Thyroid gland (tissue), 4 donors: Measurements from ENCODE around the gene TAS1R3. TPM values are rescaled to one million over a fixed set of nuclear protein-coding genes. Genes with fewer than 3 reads are reported as not detected.

Experiments
- DNase-seq, 2 donors: peaks; one replicate each; pipeline ENCODE4 v3.0.0-alpha.2; 2019
- H3K27ac ChIP-seq, 3 donors: fragments of 200-600 bp; sonication (generic); 1 replicate in 2 of 3; 2 replicates in 1 of 3; pipeline ENCODE4 v1.5.1; 2016 to 2019; ENCODE audit warnings: mild to moderate bottlenecking in 1 of 3, moderate library complexity in 1 of 3
- H3K27me3 ChIP-seq: fragments of 200-600 bp; sonication (generic); one replicate; pipeline ENCODE4 v1.5.1; 2019
- H3K36me3 ChIP-seq, 2 donors: fragments of 200-600 bp; sonication (generic); one replicate each; pipeline ENCODE4 v1.5.1; 2016 to 2019
- H3K4me1 ChIP-seq, 2 donors: fragments of 200-600 bp; sonication (generic); one replicate each; pipeline ENCODE4 v1.5.1; 2017 to 2019
- H3K4me3 ChIP-seq, 3 donors: fragments of 200-600 bp; sonication (generic); replicated peaks in 1 of 3; 1 replicate in 2 of 3; 2 replicates in 1 of 3; pipeline ENCODE4 v1.5.1; 2016; ENCODE audit warnings: mild to moderate bottlenecking in 1 of 3
- H3K9me3 ChIP-seq: fragments of 200-600 bp; sonication (generic); one replicate; pipeline ENCODE4 v1.5.1; 2017
- POLR2A ChIP-seq, 2 donors: fragments of 450-650 bp; IDR thresholded peaks; one replicate each; pipeline ENCODE4 v1.6.1; 2017; ENCODE audit warnings: antibody characterized with exemption in 2 of 2, mild to moderate bottlenecking in 2 of 2, moderate library complexity in 1 of 2
- WGBS, 2 donors: methylation state at CpG; one replicate each; pipeline ENCODE4 v1.1.5; 2017; 5-methylcytosine and 5-hydroxymethylcytosine counted together
- intact Hi-C: fragments of 100-400 bp; cut with DNase I; formaldehyde crosslinking; loops from one replicate; pipeline ENCODE4 v1.15.1; 2023
- total RNA-seq, 4 donors: library from RNA; depleted of rRNA; stranded (reverse); fragments of >200 nt; gene quantifications; one replicate each; pipeline ENCODE4 v1.2.3, GENCODE V29; 2016
- TF ChIP-seq, protein P1 (sequence below), 6 experiments: fragments of 200-600 bp in 3 of 6; fragments of 450-650 bp in 3 of 6; sonication (generic) in 3 of 6; IDR thresholded peaks; one replicate each; pipeline ENCODE4 v1.5.1; 2016 to 2019; ENCODE audit warnings: antibody characterized with exemption in 6 of 6, mild to moderate bottlenecking in 2 of 6, inconsistent platforms in 1 of 6, moderate library complexity in 1 of 6

TAS1R3 gene
- total RNA-seq, 4 donors from 2014 or later = 0.11 to 1.4 (median 0.68) TPM

DNA sequence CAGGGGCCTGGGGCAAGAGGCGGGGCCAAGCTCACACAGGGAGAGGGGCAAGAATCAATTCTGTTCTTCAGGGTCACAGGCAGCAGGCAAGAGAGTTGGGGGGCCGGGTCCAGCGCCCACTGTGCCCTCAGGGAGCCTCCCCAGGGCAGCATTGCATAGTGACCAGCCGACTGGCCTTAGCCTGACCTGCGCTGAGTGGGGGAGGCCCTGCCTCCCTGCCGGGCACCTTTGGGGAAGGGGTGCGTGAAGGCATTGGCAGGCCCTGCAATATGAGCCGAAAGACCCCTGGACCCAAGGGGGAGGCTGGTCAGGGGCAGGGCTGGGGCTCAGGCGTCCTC, 38.7 kb upstream of the TAS1R3 start:
- 89 to 96% methylated on average over 8 to 9 of the region's 9 CpGs for WGBS, 2 donors
- Histone ChIP-seq H3K9me3 (no peaks in the 10 kb centered on the region), H3K4me1 (peaks cover 6 to 9% of the 10 kb centered on the region in 2 donors), H3K27ac (no peak overlapping the region), H3K4me3 (no peak overlapping the region), H3K27me3 (no peaks in the 10 kb centered on the region), H3K36me3 (no peaks in the 10 kb centered on the region)
- no peak for DNase-seq
- intact Hi-C loops = loop anchor here (10.0 kb wide), 1 partner anchor 318 kb away; no protein-coding TSS in a partner anchor
- TF ChIP-seq, protein P1, sequence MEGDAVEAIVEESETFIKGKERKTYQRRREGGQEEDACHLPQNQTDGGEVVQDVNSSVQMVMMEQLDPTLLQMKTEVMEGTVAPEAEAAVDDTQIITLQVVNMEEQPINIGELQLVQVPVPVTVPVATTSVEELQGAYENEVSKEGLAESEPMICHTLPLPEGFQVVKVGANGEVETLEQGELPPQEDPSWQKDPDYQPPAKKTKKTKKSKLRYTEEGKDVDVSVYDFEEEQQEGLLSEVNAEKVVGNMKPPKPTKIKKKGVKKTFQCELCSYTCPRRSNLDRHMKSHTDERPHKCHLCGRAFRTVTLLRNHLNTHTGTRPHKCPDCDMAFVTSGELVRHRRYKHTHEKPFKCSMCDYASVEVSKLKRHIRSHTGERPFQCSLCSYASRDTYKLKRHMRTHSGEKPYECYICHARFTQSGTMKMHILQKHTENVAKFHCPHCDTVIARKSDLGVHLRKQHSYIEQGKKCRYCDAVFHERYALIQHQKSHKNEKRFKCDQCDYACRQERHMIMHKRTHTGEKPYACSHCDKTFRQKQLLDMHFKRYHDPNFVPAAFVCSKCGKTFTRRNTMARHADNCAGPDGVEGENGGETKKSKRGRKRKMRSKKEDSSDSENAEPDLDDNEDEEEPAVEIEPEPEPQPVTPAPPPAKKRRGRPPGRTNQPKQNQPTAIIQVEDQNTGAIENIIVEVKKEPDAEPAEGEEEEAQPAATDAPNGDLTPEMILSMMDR (IDR thresholded peaks at IDR 0.05) = no peak
- no peak for TF ChIP-seq POLR2A (IDR thresholded peaks at IDR 0.05)

- Histone ChIP-seq H3K27ac (no peak overlapping the region), H3K9me3 (no peaks in the 10 kb centered on the region), H3K4me3 (no peak overlapping the region), H3K36me3 (peaks cover 0 to 3% of the 10 kb centered on the region in 2 donors), H3K4me1 (peaks cover 6 to 9% of the 10 kb centered on the region in 2 donors), H3K27me3 (no peaks in the 10 kb centered on the region)
- intact Hi-C loops = loop anchor here (10.0 kb wide), 1 partner anchor 318 kb away; no protein-coding TSS in a partner anchor
- no peak for DNase-seq
- 92 to 95% methylated on average over 13 to 17 of the region's 18 CpGs for WGBS, 2 donors
- TF ChIP-seq, protein P1 (IDR thresholded peaks at IDR 0.05) = no peak
These were observed 38.2 kb upstream of the TAS1R3 start for GRCh38 chr1:1292851-1293250.

DNA sequence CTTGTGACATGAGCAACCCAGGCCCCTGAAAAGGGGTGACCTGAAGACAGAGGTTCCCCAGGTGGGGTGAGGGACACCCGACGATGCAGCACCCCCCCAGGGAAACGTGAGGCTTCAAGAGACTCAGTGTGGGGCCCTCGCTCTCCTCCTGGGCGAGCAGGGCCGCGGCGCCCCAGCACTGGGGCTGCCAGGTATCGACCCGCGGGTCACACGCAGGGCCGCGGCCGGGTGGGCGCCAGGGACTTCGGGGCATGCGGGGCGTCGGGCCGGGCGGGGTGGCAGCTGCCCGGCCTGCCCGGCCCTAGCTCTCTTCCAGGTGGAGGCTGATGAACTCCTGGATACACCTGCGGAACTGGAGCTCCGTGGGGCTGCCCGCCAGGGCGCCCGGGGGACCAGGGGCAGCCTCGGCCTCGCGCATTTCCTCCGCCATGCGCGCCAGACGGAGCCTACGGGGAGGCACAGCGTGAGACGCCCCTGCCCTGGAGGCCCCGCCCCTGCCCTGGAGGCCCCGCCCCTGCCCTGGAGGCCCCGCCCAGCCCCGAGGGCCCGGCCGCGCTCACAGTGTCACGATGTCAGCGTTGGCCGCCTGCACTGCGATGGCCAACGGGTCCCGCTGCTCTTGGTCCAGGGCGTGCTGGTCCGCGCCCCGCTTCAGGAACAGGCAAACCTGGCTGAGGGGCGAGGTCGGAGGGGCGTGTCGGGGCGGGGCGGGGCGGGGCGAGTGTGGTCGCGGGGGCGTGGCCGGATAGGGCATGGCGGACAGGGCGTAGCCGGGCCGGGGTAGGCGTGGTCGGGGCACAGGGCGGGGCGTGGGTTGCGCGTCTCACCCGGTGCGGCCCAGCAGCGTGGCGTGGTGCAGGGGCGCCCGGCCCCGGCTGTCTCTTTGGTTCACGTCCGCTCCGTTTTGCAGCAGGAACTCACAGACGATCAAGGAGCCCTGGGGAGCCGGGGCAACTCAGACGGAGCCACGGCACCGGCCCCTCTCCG, 37.5 kb upstream of the TAS1R3 start:
- DNase-seq = no peak
- Histone ChIP-seq H3K27me3 (no peaks in the 10 kb centered on the region), H3K4me3 (no peak overlapping the region), H3K9me3 (no peaks in the 10 kb centered on the region), H3K4me1 (peaks cover 6 to 9% of the 10 kb centered on the region in 2 donors), H3K27ac (no peak overlapping the region), H3K36me3 (peaks cover 0 to 4% of the 10 kb centered on the region in 2 donors)
- TF ChIP-seq, protein P1 (IDR thresholded peaks at IDR 0.05) = no peak
- TF ChIP-seq POLR2A (IDR thresholded peaks at IDR 0.05) = no peak
- 88 to 91% methylated on average over 15 to 41 of the region's 94 CpGs for WGBS, 2 donors
- intact Hi-C loops = loop anchor here (10.0 kb wide), 1 partner anchor 319 kb away; no protein-coding TSS in a partner anchor

DNA sequence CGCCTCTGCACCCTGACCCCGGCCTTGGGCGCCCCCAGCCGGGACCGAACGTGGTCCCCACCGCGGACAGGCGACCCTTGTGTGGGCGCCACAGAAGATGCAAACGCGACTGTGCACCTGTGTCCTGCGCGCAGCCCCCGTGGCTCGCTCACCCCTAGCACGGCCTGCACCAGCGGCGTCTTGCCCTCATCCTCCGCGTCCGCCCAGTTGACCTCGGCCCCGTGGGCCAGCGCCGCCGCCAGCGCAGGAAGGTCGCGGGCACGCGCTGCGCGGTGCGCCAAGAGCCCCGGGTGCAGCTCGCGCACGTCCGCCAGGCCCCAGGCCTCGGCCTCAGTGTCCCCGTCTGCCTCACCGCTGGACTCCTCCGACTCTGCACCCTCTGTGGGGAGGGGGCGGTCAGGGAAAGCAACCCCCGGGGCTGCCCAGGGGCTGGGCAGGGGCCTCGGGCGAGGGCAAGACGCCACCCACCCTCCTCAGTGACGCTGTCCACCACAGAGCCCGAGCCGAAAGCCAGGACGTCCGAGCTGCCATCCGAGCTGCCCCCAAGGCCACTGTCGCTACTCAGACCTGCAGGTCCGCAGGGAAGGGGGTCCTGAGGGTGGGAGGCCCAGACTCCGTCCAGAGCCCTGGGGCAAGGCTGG, 36.7 kb upstream of the TAS1R3 start:
- WGBS, 2 donors = 91 to 95% methylated on average over 4 to 38 of the region's 58 CpGs
- DNase-seq = no peak
- Histone ChIP-seq H3K4me3 (no peak overlapping the region), H3K9me3 (no peaks in the 10 kb centered on the region), H3K36me3 (peaks cover 0 to 4% of the 10 kb centered on the region in 2 donors), H3K27me3 (no peaks in the 10 kb centered on the region), H3K4me1 (peaks cover 6 to 9% of the 10 kb centered on the region in 2 donors), H3K27ac (no peak overlapping the region)
- intact Hi-C loops = loop anchor here (10.0 kb wide), 1 partner anchor 320 kb away; no protein-coding TSS in a partner anchor
- TF ChIP-seq, protein P1 (IDR thresholded peaks at IDR 0.05) = no peak
- TF ChIP-seq POLR2A (IDR thresholded peaks at IDR 0.05) = no peak
